GM12872 (cell line): ENCODE results near the gene OLFML1.

ENCODE experiments used
- TF ChIP-seq, protein P1 (sequence below): IDR thresholded peaks from 3 replicates; pipeline ENCODE4 v1.5.1; 2011; ENCODE audit warnings: low read depth, mild to moderate bottlenecking, low read length, moderate library complexity; ENCODE audit not compliant: insufficient read depth

OLFML1 gene

GRCh38 chr11:7495882-7496551 lies 10.7 kb downstream of the OLFML1 start:
- TF ChIP-seq, protein P1, sequence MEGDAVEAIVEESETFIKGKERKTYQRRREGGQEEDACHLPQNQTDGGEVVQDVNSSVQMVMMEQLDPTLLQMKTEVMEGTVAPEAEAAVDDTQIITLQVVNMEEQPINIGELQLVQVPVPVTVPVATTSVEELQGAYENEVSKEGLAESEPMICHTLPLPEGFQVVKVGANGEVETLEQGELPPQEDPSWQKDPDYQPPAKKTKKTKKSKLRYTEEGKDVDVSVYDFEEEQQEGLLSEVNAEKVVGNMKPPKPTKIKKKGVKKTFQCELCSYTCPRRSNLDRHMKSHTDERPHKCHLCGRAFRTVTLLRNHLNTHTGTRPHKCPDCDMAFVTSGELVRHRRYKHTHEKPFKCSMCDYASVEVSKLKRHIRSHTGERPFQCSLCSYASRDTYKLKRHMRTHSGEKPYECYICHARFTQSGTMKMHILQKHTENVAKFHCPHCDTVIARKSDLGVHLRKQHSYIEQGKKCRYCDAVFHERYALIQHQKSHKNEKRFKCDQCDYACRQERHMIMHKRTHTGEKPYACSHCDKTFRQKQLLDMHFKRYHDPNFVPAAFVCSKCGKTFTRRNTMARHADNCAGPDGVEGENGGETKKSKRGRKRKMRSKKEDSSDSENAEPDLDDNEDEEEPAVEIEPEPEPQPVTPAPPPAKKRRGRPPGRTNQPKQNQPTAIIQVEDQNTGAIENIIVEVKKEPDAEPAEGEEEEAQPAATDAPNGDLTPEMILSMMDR: no peak

DNA sequence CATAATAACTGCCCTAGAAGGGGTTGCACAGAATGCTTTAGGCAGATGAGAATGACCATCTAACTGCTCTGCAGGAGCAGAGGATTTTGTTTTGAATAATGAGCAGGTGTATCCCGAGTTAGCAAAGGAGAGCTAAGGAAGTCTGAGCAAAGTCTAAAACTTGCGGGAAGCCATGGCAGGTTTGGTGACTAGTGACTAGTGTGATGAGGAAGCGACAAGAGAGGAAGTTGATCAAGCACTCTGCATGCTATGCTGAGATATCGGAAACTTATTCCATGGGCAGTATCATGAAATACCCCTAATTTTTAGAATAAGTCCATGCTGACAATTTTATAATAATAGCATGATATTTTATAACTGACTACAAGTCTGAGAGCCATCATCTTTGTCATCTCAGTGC lies 12.9 kb downstream of the OLFML1 start:
- TF ChIP-seq, protein P1: no peak

DNA sequence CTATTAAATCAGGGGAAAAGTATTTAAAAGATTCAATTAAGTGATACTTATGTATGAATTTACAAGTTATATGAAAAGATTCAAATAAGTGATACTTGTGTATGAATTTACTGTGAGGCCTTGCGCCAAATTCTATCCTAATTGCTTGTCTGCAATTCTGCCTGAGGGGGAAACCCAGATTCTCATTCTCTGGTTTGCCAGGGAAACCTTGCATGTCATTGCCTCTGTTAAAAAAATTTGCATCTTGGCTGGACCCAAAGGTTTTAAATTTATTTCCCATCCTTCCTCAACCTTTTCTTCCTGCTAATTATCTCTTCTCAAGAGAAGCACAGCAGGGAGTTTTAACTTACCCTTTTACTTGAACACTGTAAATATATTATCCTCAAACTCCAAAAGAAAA lies 13.8 kb downstream of the OLFML1 start:
- TF ChIP-seq, protein P1: no peak

GRCh38 chr11:7500251-7500650 lies 14.9 kb downstream of the OLFML1 start:
- TF ChIP-seq, protein P1: no peak

GRCh38 chr11:7501251-7501650 lies 15.9 kb downstream of the OLFML1 start:
- TF ChIP-seq, protein P1: no peak

DNA sequence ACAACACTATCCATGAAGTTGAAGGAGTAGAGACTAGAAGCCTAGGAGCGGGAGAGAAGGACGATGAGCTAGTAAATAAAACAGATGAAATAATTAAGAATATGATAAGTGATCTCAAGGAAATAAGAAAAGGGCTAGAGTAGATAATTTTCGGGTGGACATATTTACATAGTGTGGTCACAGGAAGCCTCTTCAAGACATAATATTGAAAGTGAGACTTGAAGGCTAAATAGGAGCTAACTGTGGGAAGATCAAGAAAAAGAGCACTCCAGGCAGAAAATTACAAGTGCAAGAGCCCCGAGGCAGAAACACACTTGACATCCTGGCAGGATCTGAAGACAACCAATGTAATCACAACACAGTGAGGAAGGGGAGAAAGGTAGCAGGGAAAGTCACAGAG lies 16.6 kb downstream of the OLFML1 start:
- TF ChIP-seq, protein P1: no peak

GRCh38 chr11:7506243-7506642 lies 20.9 kb downstream of the OLFML1 start:
- TF ChIP-seq, protein P1: no peak
